ENCODE measurements around the gene RAMACL.
A peak's percentile ranks its signal among the peaks of the same experiment; 100 is the strongest.
"Not testable (repeated sequence)": the region's sequence is repeated elsewhere in the genome, so short reads cannot be mapped to it uniquely, and the experiment has no call there.

RAMACL gene

GRCh38 chr6:166588691-166589336, 2.3 kb upstream of the RAMACL start:
- Histone ChIP-seq H3K9me3 (replicated peaks in 1 of 11) (no peaks in the 10 kb centered on the region), H4K20me1 (peaks cover 7 to 76% (median 11%) of the 10 kb centered on the region in 11 experiments; a peak in 14 of 22 replicates), H3K36me3 (no peaks in the 10 kb centered on the region), H3K4me3 (peak overlapping the region in 6 of 10 experiments; percentile 5 to 41 (median 16); a peak in 6 of 20 replicates), H3K4me1 (peaks cover 39 to 56% (median 50%) of the 10 kb centered on the region in 10 experiments), H3K9ac (peak overlapping the region in 8 of 11 experiments; percentile 16 to 51 (median 44); a peak in 11 of 22 replicates), H3K27me3 (no peaks in the 10 kb centered on the region), H3K27ac (peak overlapping the region in 8 of 11 experiments; percentile 43 to 71 (median 66); a peak in 17 of 22 replicates), H3K4me2 (peak overlapping the region; percentile 73 to 96 (median 89))
- TF ChIP-seq Cebpa-rat (IDR thresholded peaks at IDR 0.05): peak in 2 of 11 experiments; percentile 7 to 67; a peak in 2 of 22 replicates

- Histone ChIP-seq H3K36me3 (no peaks in the 10 kb centered on the region), H3K27me3 (no peaks in the 10 kb centered on the region), H3K9me3 (replicated peaks in 1 of 11) (no peaks in the 10 kb centered on the region), H3K27ac (peak overlapping the region in 8 of 11 experiments; percentile 10 to 71 (median 64); a peak in 13 of 22 replicates), H4K20me1 (peaks cover 7 to 80% (median 11%) of the 10 kb centered on the region in 11 experiments; a peak in 14 of 22 replicates), H3K4me3 (peak overlapping the region in 1 of 10 experiments; percentile 14; a peak in 1 of 20 replicates), H3K9ac (peak overlapping the region in 7 of 11 experiments; percentile 17 to 51 (median 46); a peak in 6 of 22 replicates), H3K4me2 (peak overlapping the region; percentile 73 to 96 (median 89)), H3K4me1 (peaks cover 39 to 58% (median 53%) of the 10 kb centered on the region in 10 experiments)
- TF ChIP-seq Cebpa-rat (IDR thresholded peaks at IDR 0.05): no peak
Measured at GRCh38 chr6:166587631-166588413, 1.3 kb upstream of the RAMACL start.

- H3K4me3 ChIP-seq: no peak overlapping the region
- peaks cover 7 to 56% (median 11%) of the 10 kb centered on the region in 11 experiments; a peak in 14 of 22 replicates for H4K20me1 ChIP-seq
- H3K36me3 ChIP-seq: no peaks in the 10 kb centered on the region; a peak in 1 of 22 replicates
- H3K4me1 ChIP-seq: peaks cover 31 to 47% (median 39%) of the 10 kb centered on the region in 10 experiments
- H3K9ac ChIP-seq: no peak overlapping the region
- no peaks in the 10 kb centered on the region for H3K9me3 ChIP-seq (replicated peaks in 1 of 11)
- TF ChIP-seq Cebpa-rat (IDR thresholded peaks at IDR 0.05): no peak
- no peak overlapping the region for H3K27ac ChIP-seq
- no peaks in the 10 kb centered on the region for H3K27me3 ChIP-seq
- H3K4me2 ChIP-seq: peak overlapping the region in 1 of 11 experiments; percentile 13; a peak in 2 of 22 replicates
Measured at GRCh38 chr6:166584853-166585429, 1.5 kb downstream of the RAMACL start.

GRCh38 chr6:166584155-166584554, 2.3 kb downstream of the RAMACL start:
- peaks cover 23 to 39% (median 31%) of the 10 kb centered on the region in 10 experiments for H3K4me1 ChIP-seq
- no peak overlapping the region for H3K4me3 ChIP-seq
- TF ChIP-seq Cebpa-rat (IDR thresholded peaks at IDR 0.05): no peak
- peak overlapping the region in 5 of 11 experiments; percentile 21 to 51 (median 33); a peak in 8 of 22 replicates for H3K4me2 ChIP-seq
- H4K20me1 ChIP-seq: peaks cover 7 to 51% (median 11%) of the 10 kb centered on the region in 11 experiments; a peak in 14 of 22 replicates
- no peaks in the 10 kb centered on the region for H3K27me3 ChIP-seq
- H3K36me3 ChIP-seq: no peaks in the 10 kb centered on the region; a peak in 1 of 22 replicates
- no peak overlapping the region for H3K9ac ChIP-seq
- no peaks in the 10 kb centered on the region for H3K9me3 ChIP-seq (replicated peaks in 1 of 11)
- H3K27ac ChIP-seq: no peak overlapping the region

- no peaks in the 10 kb centered on the region for H3K27me3 ChIP-seq
- no peak overlapping the region for H3K4me3 ChIP-seq
- peaks cover 2 to 44% (median 3%) of the 10 kb centered on the region in 11 experiments; a peak in 14 of 22 replicates for H4K20me1 ChIP-seq
- H3K4me2 ChIP-seq: peak overlapping the region in 2 of 11 experiments; percentile 33 to 51; a peak in 5 of 22 replicates
- no peak overlapping the region for H3K9ac ChIP-seq
- H3K36me3 ChIP-seq: no peaks in the 10 kb centered on the region; a peak in 1 of 22 replicates
- peaks cover 16 to 31% (median 24%) of the 10 kb centered on the region in 10 experiments for H3K4me1 ChIP-seq
- H3K9me3 ChIP-seq (replicated peaks in 1 of 11): peaks cover 0 to under 1% (median 0%) of the 10 kb centered on the region in 11 experiments; a peak in 2 of 22 replicates
- H3K27ac ChIP-seq: no peak overlapping the region
- TF ChIP-seq Cebpa-rat (IDR thresholded peaks at IDR 0.05): no peak
Measured at GRCh38 chr6:166583230-166583965, 3.1 kb downstream of the RAMACL start.

GRCh38 chr6:166582258-166582657, 4.2 kb downstream of the RAMACL start:
- H3K36me3 ChIP-seq: no peaks in the 10 kb centered on the region; a peak in 1 of 22 replicates
- H3K27ac ChIP-seq: no peak overlapping the region
- H4K20me1 ChIP-seq: peaks cover 0 to 32% (median 0%) of the 10 kb centered on the region in 11 experiments; a peak in 2 of 22 replicates
- no peak overlapping the region for H3K4me2 ChIP-seq
- peaks cover 4 to 20% (median 13%) of the 10 kb centered on the region in 10 experiments for H3K4me1 ChIP-seq
- H3K9ac ChIP-seq: no peak overlapping the region
- no peak overlapping the region for H3K4me3 ChIP-seq
- no peaks in the 10 kb centered on the region for H3K27me3 ChIP-seq
- H3K9me3 ChIP-seq (replicated peaks in 1 of 11): peaks cover 3 to 12% (median 9%) of the 10 kb centered on the region in 11 experiments; a peak in 20 of 22 replicates
- TF ChIP-seq Cebpa-rat (IDR thresholded peaks at IDR 0.05): no peak

- not testable (repeated sequence) for H3K27ac ChIP-seq, H3K36me3 ChIP-seq, H3K4me3 ChIP-seq, H3K9ac ChIP-seq, H3K27me3 ChIP-seq, H3K4me2 ChIP-seq
- Histone ChIP-seq H3K9me3 (replicated peaks in 1 of 11) (peaks cover 8 to 17% (median 14%) of the 10 kb centered on the region in 11 experiments), H3K4me1 (peaks cover 0 to 17% (median 8%) of the 10 kb centered on the region in 10 experiments; a peak in 17 of 20 replicates), H4K20me1 (peaks cover 0 to 28% (median 0%) of the 10 kb centered on the region in 11 experiments; a peak in 2 of 22 replicates)
Measured at GRCh38 chr6:166581801-166582200, 4.7 kb downstream of the RAMACL start.

GRCh38 chr6:166581091-166581511, 5.4 kb downstream of the RAMACL start:
- no peak for TF ChIP-seq Cebpa-rat (IDR thresholded peaks at IDR 0.05)
- Histone ChIP-seq H3K4me3 (no peak overlapping the region), H3K4me1 (peaks cover 0 to 17% (median 7%) of the 10 kb centered on the region in 10 experiments; a peak in 12 of 20 replicates), H3K4me2 (no peak overlapping the region), H3K36me3 (no peaks in the 10 kb centered on the region; a peak in 2 of 22 replicates), H4K20me1 (peaks cover 0 to 26% (median 0%) of the 10 kb centered on the region in 11 experiments; a peak in 2 of 22 replicates), H3K9ac (no peak overlapping the region), H3K9me3 (replicated peaks in 1 of 11) (peaks cover 15 to 24% (median 21%) of the 10 kb centered on the region in 11 experiments), H3K27ac (no peak overlapping the region), H3K27me3 (no peaks in the 10 kb centered on the region)
